Gastroesophageal sphincter (tissue), 3 donors: ENCODE data around the gene UQCC3.

ENCODE experiments used
- CTCF ChIP-seq, 4 experiments: fragments of 200-600 bp in 2 of 4; fragments of 450-650 bp in 2 of 4; sonication (generic) in 1 of 4; IDR thresholded peaks; one replicate each; pipeline ENCODE4 v1.5.1; 2017 to 2019; ENCODE audit warnings: antibody characterized with exemption in 4 of 4, mild to moderate bottlenecking in 2 of 4, moderate library complexity in 2 of 4
- POLR2A ChIP-seq, 2 donors: fragments of 450-650 bp; IDR thresholded peaks; one replicate each; pipeline ENCODE4 v1.6.1; 2017; ENCODE audit warnings: antibody characterized with exemption in 2 of 2, mild to moderate bottlenecking in 2 of 2, moderate library complexity in 1 of 2
- POLR2AphosphoS5 ChIP-seq: sonication (generic); formaldehyde crosslinking; IDR thresholded peaks from one replicate; pipeline ENCODE4 v1.6.1; 2017; ENCODE audit warnings: antibody characterized with exemption

- TF ChIP-seq CTCF (IDR thresholded peaks at IDR 0.05): no peak
- TF ChIP-seq POLR2AphosphoS5: no peak
- TF ChIP-seq POLR2A (IDR thresholded peaks at IDR 0.05): no peak
Observed at GRCh38 chr11:62646825-62647608, 24.5 kb upstream of the UQCC3 start.
